Tibial artery (tissue), 4 donors: ENCODE data around the gene DHRSX.
"Not testable (repeated sequence)": the region's sequence is repeated elsewhere in the genome, so short reads cannot be mapped to it uniquely, and the experiment has no call there.

Experiments
- DNase-seq, 2 donors: peaks; one replicate each; pipeline ENCODE4 v3.0.0-alpha.2; 2019
- H3K27ac ChIP-seq, 2 donors: fragments of 200-600 bp; sonication (generic) in 1 of 2; 1 replicate in 1 of 2; 2 replicates in 1 of 2; pipeline ENCODE4 v1.5.1; 2018 to 2019; ENCODE audit warnings: mild to moderate bottlenecking in 1 of 2
- H3K27me3 ChIP-seq, 2 donors: fragments of 200-600 bp; sonication (generic) in 1 of 2; one replicate each; pipeline versions ENCODE4 v1.5.1 to v1.6.0; 2016 to 2019
- H3K36me3 ChIP-seq, 3 donors: fragments of 200-600 bp; sonication (generic) in 2 of 3; one replicate each; pipeline ENCODE4 v1.5.1; 2016 to 2019; ENCODE audit warnings: mild to moderate bottlenecking in 2 of 3
- H3K4me1 ChIP-seq, 4 donors: fragments of 200-600 bp; sonication (generic) in 2 of 4; 1 replicate in 3 of 4; 2 replicates in 1 of 4; pipeline ENCODE4 v1.5.1; 2016 to 2019
- H3K4me3 ChIP-seq, 2 donors: fragments of 200-600 bp; sonication (generic) in 1 of 2; 1 replicate in 1 of 2; 2 replicates in 1 of 2; pipeline ENCODE4 v1.5.1; 2018 to 2019; ENCODE audit warnings: mild to moderate bottlenecking in 2 of 2
- H3K9me3 ChIP-seq, 3 donors: fragments of 200-600 bp; sonication (generic) in 1 of 3; one replicate each; pipeline ENCODE4 v1.5.1; 2016 to 2019
- intact Hi-C: fragments of 100-400 bp; cut with DNase I; formaldehyde crosslinking; loops from one replicate; pipeline ENCODE4 v1.15.0; 2023; ENCODE audit warnings: low total_unique reads
- TF ChIP-seq, protein P1 (sequence below), 2 experiments: fragments of 200-600 bp in 1 of 2; fragments of 450-650 bp in 1 of 2; IDR thresholded peaks; one replicate each; pipeline ENCODE4 v1.5.1; 2017 to 2019; ENCODE audit warnings: antibody characterized with exemption in 2 of 2, mild to moderate bottlenecking in 1 of 2, moderate library complexity in 1 of 2

The DHRSX gene

DNA sequence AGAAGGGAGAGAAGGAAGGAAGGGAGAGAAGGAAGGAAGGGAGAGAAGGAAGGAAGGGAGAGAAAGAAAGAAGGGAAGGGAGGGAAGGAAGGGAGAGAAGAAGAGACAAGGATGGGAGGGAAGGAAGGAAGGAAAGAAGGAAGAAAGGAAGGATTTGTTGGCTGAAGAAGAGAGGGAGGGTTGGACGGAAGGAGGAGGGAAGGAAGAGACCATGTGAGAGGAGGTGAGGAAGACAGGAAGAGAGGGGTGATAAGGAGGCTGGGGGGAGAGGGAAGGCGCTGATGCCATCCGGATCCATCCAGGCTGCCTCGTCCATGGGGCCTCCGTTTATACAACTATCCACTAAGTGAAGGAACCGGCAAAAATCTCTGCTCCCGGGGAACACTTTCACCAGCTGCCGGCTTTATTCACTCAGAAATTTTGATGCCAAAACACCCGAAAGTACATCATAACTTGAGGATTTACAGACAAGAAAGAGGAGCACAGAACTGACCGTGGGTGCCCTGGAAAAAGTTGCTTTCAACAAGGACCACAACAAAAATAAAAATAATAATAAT is 14.9 kb downstream of the DHRSX start:
- no peak for DNase-seq
- H3K27me3 ChIP-seq: no peaks in the 10 kb centered on the region
- TF ChIP-seq, protein P1, sequence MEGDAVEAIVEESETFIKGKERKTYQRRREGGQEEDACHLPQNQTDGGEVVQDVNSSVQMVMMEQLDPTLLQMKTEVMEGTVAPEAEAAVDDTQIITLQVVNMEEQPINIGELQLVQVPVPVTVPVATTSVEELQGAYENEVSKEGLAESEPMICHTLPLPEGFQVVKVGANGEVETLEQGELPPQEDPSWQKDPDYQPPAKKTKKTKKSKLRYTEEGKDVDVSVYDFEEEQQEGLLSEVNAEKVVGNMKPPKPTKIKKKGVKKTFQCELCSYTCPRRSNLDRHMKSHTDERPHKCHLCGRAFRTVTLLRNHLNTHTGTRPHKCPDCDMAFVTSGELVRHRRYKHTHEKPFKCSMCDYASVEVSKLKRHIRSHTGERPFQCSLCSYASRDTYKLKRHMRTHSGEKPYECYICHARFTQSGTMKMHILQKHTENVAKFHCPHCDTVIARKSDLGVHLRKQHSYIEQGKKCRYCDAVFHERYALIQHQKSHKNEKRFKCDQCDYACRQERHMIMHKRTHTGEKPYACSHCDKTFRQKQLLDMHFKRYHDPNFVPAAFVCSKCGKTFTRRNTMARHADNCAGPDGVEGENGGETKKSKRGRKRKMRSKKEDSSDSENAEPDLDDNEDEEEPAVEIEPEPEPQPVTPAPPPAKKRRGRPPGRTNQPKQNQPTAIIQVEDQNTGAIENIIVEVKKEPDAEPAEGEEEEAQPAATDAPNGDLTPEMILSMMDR (IDR thresholded peaks at IDR 0.05): no peak
- peak overlapping the region; percentile 68 to 75 for H3K27ac ChIP-seq
- H3K4me1 ChIP-seq: peaks cover 0 to 29% (median 7%) of the 10 kb centered on the region in 4 donors
- peaks cover 40 to 45% (median 43%) of the 10 kb centered on the region in 3 donors for H3K36me3 ChIP-seq
- H3K4me3 ChIP-seq: no peak overlapping the region
- intact Hi-C loops: no loop called here
- H3K9me3 ChIP-seq: no peaks in the 10 kb centered on the region

DNA sequence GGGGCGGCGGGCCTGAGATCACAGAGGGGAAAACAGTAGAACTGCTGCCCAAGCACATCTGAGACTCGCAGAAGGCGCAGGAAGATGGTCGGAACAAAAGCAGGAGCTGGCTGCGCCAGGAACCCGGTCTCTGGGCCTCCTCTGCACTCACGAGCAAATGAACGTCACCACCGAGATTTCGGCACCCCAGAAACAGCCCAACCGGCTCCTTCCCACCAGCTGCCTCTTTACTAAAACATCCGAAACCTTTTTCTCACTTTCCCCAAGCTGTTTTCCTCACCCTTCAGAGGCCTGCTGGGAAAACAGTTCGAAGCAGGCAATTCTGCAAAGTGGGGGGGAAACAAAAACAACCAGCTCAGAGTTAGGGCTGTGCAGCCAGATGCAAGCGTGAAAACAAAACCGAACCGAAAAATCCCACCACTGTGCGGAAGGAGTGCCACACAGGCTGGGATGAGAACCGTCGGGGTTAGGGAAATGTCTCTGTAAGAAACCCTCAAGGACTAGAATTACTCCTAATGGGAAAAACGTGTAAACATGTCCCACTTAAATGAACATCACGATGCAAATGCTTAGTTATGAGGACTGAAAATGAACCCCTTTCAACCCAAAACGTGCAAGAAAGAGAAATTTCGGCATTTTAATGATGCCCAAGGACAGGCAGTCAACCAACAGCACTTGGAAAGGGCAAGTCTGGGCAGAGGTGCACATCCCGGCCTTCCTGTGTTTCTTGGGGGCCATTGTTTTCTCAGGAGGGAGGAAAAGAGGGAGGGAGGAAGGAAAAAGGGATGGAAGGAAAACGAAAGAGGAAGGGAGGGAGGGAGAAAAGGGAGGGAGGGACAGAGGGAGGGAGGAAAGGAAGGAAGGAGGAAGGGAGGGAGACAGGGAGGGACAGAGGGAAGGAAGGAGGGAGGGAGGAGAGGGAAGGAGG is 15.8 kb downstream of the DHRSX start:
- Histone ChIP-seq H3K36me3 (peaks cover 36% of the 10 kb centered on the region in 3 donors), H3K4me1 (peaks cover 0 to 29% (median 7%) of the 10 kb centered on the region in 4 donors), H3K4me3 (peak overlapping the region; percentile 32 to 36), H3K27ac (peak overlapping the region; percentile 68 to 75), H3K27me3 (no peaks in the 10 kb centered on the region), H3K9me3 (no peaks in the 10 kb centered on the region)
- TF ChIP-seq, protein P1 (IDR thresholded peaks at IDR 0.05): no peak
- intact Hi-C loops: no loop called here
- DNase-seq: peak; percentile 33 to 72

- peak overlapping the region; percentile 32 to 36 for H3K4me3 ChIP-seq
- TF ChIP-seq, protein P1 (IDR thresholded peaks at IDR 0.05): no peak
- H3K9me3 ChIP-seq: no peaks in the 10 kb centered on the region
- H3K36me3 ChIP-seq: peaks cover 28 to 29% (median 29%) of the 10 kb centered on the region in 3 donors
- peaks cover 0 to 29% (median 7%) of the 10 kb centered on the region in 4 donors for H3K4me1 ChIP-seq
- H3K27ac ChIP-seq: peak overlapping the region; percentile 68 to 75
- DNase-seq: no peak
- intact Hi-C loops: no loop called here
- H3K27me3 ChIP-seq: no peaks in the 10 kb centered on the region
These were observed 16.5 kb downstream of the DHRSX start for GRCh38 chrX:2484256-2484655.

GRCh38 chrX:2483398-2484060 is 17.2 kb downstream of the DHRSX start:
- intact Hi-C loops: no loop called here
- peak overlapping the region in 1 of 2 donors; percentile 36 for H3K4me3 ChIP-seq

GRCh38 chrX:2481597-2481996 is 19.2 kb downstream of the DHRSX start:
- H3K36me3 ChIP-seq, H3K27me3 ChIP-seq, H3K9me3 ChIP-seq, H3K4me3 ChIP-seq, intact Hi-C loops, H3K27ac ChIP-seq, DNase-seq: not testable (repeated sequence)
- H3K4me1 ChIP-seq: peaks cover 0 to 29% (median 7%) of the 10 kb centered on the region in 4 donors

More at GRCh38 chrX:2483398-2484060, 17.2 kb downstream of the DHRSX start:
- Histone ChIP-seq H3K27me3 (no peaks in the 10 kb centered on the region), H3K27ac (peak overlapping the region; percentile 68 to 75), H3K4me1 (peaks cover 0 to 29% (median 7%) of the 10 kb centered on the region in 4 donors), H3K9me3 (no peaks in the 10 kb centered on the region), H3K36me3 (peaks cover 21 to 22% (median 22%) of the 10 kb centered on the region in 3 donors)
- DNase-seq: no peak
- TF ChIP-seq, protein P1 (IDR thresholded peaks at IDR 0.05): no peak

- DNase-seq, H3K9me3 ChIP-seq, H3K27me3 ChIP-seq, intact Hi-C loops, H3K4me3 ChIP-seq, H3K27ac ChIP-seq, H3K36me3 ChIP-seq: not testable (repeated sequence)
- H3K4me1 ChIP-seq: peaks cover 0 to 19% (median 7%) of the 10 kb centered on the region in 4 donors
These were observed 20.8 kb downstream of the DHRSX start for GRCh38 chrX:2479982-2480381.
